ENCODE data around the gene ADAM15.
A peak's percentile ranks its signal among the peaks of the same experiment; 100 is the strongest.

ADAM15 gene

GRCh38 chr1:155050560-155051341 is at the start of gene ADAM15:
TSS of gene ADAM15 (plus strand) at chr1:155051316. CDS start at chr1:155051387, 71 bp downstream.
- peak; percentile 68 to 74 for DNase-seq

GRCh38 chr1:155001425-155001674 is 49.8 kb upstream of the ADAM15 start:
- peak in 1 of 2 experiments; percentile 62 for DNase-seq

- DNase-seq: peak; percentile 98 to 99
These were observed 49.2 kb upstream of the ADAM15 start for GRCh38 chr1:155001675-155002463.

GRCh38 chr1:155002464-155003226 is 48.5 kb upstream of the ADAM15 start, which contains the start of gene ZBTB7B:
TSS of gene ZBTB7B (plus strand) at chr1:155002802. CDS start at chr1:155014661, 11,859 bp downstream.
- peak; percentile 85 to 88 for DNase-seq

GRCh38 chr1:155003227-155003765 is 47.8 kb upstream of the ADAM15 start:
- DNase-seq: peak in 1 of 2 experiments; percentile 32

- DNase-seq: no peak
These were observed 47.3 kb upstream of the ADAM15 start for GRCh38 chr1:155003766-155004351.

GRCh38 chr1:155004352-155005075 is 46.6 kb upstream of the ADAM15 start:
- DNase-seq: no peak

GRCh38 chr1:155005076-155006011 is 45.8 kb upstream of the ADAM15 start:
- DNase-seq: no peak

GRCh38 chr1:155006601-155007101 is 44.5 kb upstream of the ADAM15 start:
- DNase-seq: peak; percentile 79 to 85

GRCh38 chr1:155007251-155007828 is 43.8 kb upstream of the ADAM15 start:
- no peak for DNase-seq

GRCh38 chr1:155008015-155008941 is 42.8 kb upstream of the ADAM15 start:
- no peak for DNase-seq

GRCh38 chr1:155009221-155009711 is 41.9 kb upstream of the ADAM15 start:
- DNase-seq: no peak

- DNase-seq: no peak
These were observed 41.4 kb upstream of the ADAM15 start for GRCh38 chr1:155009742-155010141.

GRCh38 chr1:155010211-155010918 is 40.8 kb upstream of the ADAM15 start:
- peak; percentile 42 to 47 for DNase-seq

- DNase-seq: no peak
These were observed 40.1 kb upstream of the ADAM15 start for GRCh38 chr1:155011004-155011416.

- DNase-seq: no peak
These were observed 39.6 kb upstream of the ADAM15 start for GRCh38 chr1:155011437-155012025.

- DNase-seq: no peak
These were observed 39.0 kb upstream of the ADAM15 start for GRCh38 chr1:155012026-155012546.

Measured in Kasumi-1 (cell line).